ENCODE data around the gene MED25.
"Not testable (repeated sequence)": the region's sequence is repeated elsewhere in the genome, so short reads cannot be mapped to it uniquely, and the experiment has no call there.

Gene MED25

DNA sequence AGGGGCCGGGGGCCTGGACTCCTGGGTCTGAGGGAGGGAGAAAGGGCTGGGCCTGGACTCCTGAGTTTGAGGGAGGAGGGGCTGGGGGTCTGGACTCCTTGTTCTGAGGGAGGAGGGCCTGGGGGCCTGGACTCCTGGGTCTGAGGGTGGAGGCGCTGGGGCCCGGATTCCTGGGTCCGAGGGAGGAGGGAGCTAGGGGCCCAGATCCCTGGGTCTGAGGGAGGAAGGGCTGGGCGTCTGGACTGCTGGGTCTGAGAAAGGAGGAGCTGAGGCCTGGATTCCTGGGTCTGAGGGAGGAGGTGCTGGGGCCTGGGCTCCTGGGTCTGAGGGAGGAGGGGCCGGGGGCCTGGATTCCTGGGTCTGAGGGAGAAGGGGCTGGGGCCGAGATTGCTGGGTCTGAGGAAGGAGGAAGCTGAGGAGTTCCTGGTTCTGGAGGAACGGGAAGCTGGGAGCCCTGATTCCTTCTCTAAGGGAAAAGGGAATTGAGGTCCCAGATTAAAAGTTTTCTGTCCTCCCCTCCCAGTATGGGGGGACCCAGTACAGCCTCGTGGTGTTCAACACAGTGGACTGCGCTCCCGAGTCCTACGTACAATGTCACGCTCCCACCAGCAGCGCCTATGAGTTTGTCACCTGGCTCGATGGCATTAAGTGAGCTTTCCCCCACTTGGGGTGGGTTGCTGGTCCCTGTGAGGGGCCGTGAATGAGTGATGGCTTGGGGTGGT lies 721 bp downstream of the MED25 start:
- DNase-seq = no peak

GRCh38 chr19:49819452-49820115 lies 1.5 kb downstream of the MED25 start:
- DNase-seq = not testable (repeated sequence)

DNA sequence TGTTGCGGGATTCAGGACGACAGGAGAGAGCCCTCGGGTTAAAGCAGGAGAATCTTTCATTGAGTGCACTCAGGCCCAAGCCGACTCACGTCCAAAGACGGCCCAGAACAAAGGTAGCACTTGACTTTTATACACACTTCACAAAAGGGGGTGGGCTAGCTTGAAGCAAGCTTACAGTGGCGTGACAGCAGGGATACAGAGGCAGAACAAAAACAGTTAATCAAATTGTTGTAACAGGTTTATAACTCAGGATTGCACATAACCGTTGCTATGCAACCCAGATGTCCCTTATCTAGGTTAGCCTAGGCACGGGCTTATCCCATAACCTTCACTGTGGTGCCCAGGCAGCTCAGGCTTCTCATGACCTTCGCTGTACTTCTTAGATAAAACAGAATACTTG lies 2.0 kb downstream of the MED25 start:
- DNase-seq = no peak

DNA sequence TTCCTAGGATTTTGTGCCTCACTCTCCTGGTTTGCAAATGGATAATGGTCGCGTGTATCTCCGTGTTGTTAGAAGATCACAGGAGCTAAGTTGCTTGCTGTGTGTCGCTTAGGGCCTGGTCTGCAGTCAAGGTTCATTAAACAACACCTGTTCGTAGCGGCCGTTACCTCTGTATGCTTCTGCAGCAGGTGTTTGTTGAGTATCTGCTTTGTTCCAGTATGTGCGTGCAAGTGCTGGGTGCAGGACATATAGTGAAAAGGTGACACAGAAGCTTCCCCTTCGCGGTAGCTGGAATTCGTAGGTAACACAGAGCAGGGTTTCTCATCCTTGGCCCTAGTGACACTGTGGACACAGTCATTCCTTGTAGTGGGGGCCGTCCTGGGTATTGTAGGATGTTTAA lies 5.4 kb downstream of the MED25 start:
- no peak for DNase-seq

DNA sequence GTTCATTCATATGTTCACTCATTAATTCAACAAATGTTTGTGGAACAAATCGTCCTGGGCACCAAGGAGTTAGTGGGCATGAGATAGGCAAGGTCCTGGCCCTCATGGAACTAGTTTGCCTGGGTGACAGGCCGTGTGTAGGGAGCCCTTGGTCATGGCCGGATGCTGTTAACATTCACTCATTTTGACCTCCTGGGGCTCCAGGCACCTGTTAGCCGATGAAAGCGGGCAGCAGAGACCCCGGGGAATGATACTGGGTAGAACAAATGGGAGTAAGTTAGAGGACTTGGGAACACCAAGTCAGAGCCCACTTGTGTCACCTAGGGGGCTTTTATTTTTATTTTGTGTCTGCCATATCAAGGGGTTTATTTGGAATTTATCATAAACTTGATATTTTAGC lies 6.6 kb downstream of the MED25 start:
- DNase-seq = no peak

DNA sequence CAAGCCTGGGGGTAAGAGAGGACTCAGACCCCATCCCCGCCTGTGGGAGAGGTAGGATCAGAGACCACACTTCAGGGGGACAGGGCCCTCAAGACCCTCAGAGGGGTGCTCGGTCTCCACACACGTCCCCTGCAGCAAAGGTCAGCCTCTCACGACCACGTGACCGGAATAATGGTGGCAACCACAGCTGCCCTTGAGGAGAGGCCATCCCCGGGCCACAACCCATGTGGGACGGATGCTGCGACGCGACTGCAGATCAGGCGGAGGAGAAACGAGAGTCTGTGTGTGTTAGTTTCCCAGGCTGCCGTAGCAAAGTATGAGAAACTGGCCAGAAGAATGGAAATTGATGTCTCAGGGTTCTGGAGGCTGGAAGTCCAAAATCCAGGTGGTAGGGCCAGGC lies 8.9 kb downstream of the MED25 start:
- DNase-seq = no peak

GRCh38 chr19:49829200-49829599 lies 11.1 kb downstream of the MED25 start:
- no peak for DNase-seq

GRCh38 chr19:49829721-49830120 lies 11.6 kb downstream of the MED25 start:
- DNase-seq = no peak

GRCh38 chr19:49830766-49831165 lies 12.7 kb downstream of the MED25 start:
- no peak for DNase-seq

DNA sequence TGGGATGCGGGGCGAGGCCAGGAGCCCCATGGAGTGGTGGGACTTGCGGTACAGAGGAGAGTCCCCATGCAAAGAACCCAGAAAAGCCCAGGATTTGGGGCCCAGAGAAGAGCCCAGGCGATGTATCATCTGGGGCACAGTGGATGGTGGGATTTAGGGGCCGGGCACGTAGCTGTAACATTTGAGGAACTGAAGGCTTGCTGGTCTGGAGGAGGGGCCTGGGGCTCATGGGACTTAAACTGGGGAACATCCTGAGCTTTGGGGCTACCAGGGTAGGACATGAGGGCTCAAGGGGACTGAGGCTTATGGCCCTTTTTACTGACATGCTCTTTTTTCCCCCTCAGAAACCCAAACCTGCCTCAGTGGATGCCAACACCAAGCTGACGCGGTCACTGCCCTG lies 13.5 kb downstream of the MED25 start:
- no peak for DNase-seq

DNA sequence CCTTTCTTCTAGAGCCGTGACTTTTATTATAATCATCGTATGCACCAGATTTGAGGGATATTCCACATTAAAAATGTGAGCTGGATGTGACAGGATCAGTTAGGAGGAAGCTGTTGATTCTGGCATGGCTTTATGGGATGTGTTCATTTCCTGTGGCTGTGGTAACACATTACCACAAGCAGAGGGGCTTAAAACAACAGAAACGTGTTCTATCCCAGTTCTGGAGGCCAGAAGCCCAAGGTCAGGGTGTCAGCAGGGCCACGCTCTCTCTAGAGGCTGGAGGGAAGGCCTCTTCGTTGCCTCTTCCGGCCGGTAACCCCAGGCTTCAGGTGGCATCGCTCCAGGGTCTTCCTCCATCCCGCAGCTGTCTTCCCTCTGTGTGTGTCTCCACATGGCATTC lies 14.5 kb downstream of the MED25 start:
- DNase-seq = no peak

DNA sequence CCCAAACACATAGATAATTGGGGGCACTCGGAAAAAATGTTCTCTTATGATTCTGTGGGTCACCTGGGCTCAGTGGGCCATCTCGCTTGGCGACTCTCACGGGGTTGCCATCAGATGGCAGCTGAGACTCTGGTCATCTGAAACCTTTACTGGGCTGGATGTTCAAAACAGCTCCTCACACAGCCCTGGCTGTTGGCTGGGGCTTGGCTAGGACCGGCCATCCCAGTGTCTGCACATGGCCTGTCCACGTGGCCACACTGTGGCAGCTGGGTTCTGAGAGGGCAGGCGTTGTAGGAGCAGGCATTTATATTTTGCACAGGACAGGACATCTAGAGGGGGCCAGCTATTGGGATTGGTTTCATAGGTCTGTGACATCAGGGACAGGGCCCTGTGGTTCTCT lies 15.5 kb downstream of the MED25 start:
- DNase-seq = no peak

GRCh38 chr19:49835562-49835961 lies 17.5 kb downstream of the MED25 start:
- no peak for DNase-seq

DNA sequence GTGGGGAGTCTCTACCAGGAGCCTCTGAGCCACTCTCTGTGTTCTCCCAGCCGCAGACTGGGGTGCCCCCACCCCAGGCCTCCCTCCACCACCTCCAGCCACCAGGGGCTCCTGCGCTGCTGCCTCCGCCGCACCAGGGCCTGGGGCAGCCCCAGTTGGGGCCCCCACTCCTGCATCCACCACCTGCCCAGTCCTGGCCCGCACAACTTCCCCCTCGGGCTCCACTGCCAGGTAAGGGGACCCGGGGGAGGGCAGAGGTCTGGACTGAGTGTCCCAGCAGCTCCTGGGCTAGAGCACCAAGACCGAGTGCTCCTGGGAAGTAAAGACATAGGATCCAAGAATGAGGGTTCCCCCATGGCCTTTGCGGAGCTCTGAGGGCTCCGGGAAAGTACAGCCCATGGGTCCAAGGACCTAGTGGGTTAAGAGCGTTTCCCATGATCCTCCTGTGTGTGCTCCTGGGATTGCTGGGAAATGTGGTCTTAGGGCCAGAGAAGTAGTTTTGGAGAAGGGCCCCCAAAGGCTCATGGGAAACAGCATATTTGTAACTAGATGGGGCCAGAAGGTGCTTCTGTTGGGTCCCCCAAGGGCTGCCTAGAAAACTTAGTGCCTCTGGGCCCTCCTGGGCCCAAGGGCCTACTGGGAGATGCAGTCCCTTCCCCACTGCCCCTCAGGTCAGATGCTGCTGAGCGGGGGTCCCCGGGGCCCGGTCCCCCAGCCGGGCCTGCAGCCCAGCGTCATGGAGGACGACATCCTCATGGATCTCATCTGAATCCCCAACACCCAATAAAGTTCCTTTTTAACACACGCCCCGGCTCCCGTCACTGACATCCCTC lies 18.3 kb downstream of the MED25 start:
- DNase-seq = no peak

- no peak for DNase-seq
These were observed 18.9 kb downstream of the MED25 start for GRCh38 chr19:49837009-49837310.

DNA sequence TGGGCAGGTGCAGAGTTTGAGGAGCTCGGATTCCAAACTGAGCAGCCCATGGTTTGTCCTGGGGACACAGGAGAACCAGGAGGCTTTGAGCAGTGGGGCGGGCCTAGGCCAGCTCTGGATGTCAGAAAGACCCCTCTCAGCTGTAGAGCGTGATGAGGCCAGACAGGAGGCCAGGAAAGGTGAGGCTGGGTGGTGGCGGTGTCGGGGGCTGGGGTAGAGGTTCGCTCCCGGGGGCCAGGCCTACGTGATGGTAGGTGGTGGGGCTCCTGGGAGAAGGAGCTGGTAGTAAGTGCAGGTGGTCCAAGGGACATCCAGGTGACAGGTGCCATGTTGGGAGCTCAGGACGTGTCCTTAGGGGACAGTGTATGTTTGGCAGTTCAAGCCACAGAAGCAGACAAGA lies 19.3 kb downstream of the MED25 start:
- DNase-seq = no peak

- DNase-seq = no peak
These were observed 20.9 kb downstream of the MED25 start for GRCh38 chr19:49838885-49839588.

DNA sequence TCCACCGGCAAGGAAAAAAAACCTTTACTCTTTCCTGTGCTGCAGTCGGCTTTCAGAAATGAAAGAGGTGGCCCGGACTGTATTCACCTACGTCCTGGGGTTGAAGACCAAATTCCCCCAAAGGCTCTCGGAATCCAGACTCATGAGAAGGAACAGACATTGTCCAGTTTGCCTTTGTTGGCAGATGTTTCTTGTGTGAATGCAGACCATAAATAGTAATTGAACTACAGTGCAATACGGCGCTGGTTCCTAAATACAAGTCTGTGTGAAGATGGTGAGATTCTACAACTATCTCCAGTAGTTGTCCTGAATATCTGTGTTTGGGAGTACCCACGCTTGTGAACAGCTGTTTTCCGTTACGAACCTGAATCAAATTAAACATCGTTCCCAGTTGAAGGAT lies 21.6 kb downstream of the MED25 start:
- no peak for DNase-seq

- DNase-seq = no peak
These were observed 22.2 kb downstream of the MED25 start for GRCh38 chr19:49840321-49840720.

- no peak for DNase-seq
These were observed 22.7 kb downstream of the MED25 start for GRCh38 chr19:49840736-49841249.

DNA sequence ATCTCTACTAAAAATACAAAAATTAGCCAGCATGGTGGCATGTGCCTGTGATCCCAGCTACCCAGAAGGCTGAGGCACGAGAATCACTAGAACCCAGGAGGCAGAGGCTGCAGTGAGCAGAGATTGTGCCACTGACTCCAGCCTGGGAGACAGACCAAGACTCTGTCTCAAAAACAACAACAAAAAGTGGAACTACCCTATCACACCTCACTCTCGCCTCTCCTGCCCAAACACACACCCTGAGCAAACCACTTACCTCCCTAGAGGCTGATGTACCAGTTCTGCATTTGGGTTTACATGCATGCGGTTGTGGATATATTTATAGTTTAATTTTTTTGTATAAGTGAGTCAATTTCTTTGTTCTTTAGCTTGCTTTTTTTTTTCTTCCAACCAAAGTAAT lies 25.2 kb downstream of the MED25 start:
- DNase-seq = no peak

GRCh38 chr19:49844138-49845095 lies 26.3 kb downstream of the MED25 start:
- no peak for DNase-seq
